Endometrium (tissue), 2 donors: Measurements from ENCODE around the gene LEMD3.

ENCODE experiments used
- FAIRE-seq: peaks from 2 replicates; lab custom pipeline; 2012; peaks lifted over from hg19 to GRCh38; lab: Jason Lieb, UNC
- donor health status: control.
- donor health status: control.

LEMD3 gene

DNA sequence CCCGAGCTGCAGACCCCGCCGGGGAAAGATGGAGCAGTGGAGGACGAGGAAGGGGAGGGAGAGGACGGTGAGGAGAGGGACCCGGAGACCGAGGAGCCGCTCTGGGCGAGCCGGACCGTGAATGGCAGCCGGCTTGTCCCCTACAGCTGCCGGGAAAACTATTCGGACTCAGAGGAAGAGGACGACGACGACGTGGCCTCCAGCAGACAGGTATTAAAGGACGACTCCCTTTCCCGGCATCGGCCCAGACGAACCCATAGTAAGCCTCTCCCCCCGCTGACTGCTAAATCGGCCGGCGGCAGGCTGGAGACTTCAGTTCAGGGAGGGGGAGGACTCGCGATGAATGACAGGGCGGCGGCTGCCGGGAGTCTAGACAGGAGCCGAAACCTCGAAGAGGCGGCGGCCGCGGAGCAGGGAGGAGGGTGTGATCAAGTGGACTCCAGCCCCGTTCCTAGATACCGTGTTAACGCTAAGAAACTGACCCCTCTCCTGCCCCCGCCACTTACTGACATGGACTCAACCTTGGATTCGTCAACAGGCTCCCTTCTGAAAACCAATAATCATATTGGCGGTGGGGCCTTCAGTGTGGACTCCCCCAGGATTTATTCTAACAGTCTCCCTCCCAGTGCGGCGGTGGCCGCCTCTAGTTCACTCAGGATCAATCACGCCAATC is 962 bp downstream of the LEMD3 start:
- FAIRE-seq = no peak

DNA sequence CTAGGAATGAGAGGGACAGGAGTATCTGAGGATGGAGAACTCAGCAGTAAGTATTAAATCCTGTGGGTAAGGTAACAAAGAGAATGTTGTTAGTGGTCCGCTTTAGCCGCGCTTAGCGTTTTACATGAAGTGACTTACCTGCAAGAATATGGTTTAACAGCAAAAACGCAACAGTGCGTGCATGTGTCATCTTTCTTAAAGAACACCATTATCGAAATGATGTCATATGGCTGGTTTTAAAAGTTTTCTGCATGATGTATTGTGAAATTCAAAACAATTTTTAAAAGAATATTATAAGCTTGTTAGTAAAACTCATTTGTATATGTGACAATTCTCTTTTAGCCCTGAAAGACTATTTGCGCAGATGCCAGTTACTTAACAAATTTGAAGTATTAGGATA is 1.7 kb downstream of the LEMD3 start:
- FAIRE-seq = no peak

GRCh38 chr12:65171870-65172269 is 2.5 kb downstream of the LEMD3 start:
- FAIRE-seq = no peak

GRCh38 chr12:65175385-65175784 is 6.0 kb downstream of the LEMD3 start:
- no peak for FAIRE-seq

- FAIRE-seq = no peak
Observed at GRCh38 chr12:65182012-65182739, 12.8 kb downstream of the LEMD3 start.

DNA sequence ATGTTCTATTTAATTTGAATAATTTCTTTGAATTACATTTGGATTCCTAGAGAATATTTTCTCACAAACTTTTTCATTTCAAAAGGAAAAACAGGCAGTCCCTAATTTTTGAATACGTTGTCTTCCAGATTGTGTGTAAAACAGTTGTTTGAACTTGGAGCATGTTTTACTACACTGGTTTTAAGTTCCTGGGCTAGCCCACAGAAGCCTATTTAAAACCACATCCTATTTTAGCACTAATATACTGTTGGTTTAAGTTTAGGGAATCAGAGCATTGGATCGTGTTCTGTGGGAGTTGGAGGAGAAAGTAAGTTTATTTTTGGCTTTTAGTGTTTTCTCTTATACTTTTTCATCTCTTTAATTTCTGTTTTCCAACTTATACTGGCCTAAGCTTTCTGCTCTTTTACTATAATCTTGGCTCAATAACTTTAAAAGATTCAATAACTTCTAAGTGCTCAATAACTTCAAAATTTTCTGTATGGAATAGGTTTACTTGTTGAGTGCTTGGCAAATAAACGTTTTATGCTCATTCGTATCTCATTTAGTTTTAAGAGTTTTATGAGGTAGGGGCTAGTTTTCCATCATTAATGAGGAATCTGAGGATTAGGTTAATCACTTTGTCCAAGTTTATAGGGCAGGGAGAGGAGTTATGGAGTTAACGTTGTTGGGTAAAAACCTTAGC is 14.9 kb downstream of the LEMD3 start:
- FAIRE-seq = no peak

DNA sequence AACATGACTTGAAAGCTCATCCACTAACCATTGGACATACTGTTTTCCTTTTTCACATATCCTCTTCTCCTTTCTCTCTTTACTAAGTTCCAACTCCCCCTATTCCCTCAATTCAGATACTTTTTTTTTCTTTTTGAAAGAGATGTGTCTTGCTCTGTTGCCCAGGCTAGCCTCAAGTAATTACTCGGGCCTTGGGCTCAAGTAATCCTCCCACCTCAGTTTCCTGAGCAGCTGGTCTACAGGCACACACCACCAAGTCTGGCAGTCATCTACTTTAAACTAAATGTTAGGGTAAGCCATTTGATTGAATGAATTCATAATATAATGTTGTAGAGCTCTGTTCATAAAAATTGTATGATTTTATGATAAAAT is 15.5 kb downstream of the LEMD3 start:
- no peak for FAIRE-seq

GRCh38 chr12:65187665-65188064 is 18.3 kb downstream of the LEMD3 start:
- FAIRE-seq = no peak

DNA sequence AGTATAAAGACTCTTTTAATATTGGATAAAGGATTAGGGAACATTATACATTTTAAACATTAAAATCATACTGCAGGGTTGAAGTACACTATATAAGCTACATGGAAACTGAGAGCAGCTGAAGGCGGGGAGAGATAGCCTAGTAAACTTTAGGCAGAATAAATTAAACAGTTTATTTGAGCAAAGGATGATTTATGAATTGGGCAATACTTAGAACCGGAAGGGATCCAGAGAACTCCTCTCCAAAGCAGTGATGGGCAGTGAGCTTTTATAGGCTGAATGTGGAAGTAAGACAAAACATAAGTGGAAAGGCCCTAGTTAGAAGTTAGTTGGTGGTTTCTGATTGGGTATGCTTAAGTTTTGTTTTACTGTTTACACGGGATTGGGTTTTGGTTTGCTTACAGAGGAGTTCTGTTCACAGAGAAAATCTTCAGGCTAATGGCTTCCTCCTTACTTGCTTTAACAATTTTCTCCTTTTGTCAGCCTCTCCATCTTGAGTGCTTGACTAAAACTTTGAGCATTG is 18.9 kb downstream of the LEMD3 start:
- FAIRE-seq = no peak

GRCh38 chr12:65189028-65189718 is 19.8 kb downstream of the LEMD3 start:
- FAIRE-seq = no peak

- FAIRE-seq = no peak
Observed at GRCh38 chr12:65192963-65193516, 23.7 kb downstream of the LEMD3 start.

DNA sequence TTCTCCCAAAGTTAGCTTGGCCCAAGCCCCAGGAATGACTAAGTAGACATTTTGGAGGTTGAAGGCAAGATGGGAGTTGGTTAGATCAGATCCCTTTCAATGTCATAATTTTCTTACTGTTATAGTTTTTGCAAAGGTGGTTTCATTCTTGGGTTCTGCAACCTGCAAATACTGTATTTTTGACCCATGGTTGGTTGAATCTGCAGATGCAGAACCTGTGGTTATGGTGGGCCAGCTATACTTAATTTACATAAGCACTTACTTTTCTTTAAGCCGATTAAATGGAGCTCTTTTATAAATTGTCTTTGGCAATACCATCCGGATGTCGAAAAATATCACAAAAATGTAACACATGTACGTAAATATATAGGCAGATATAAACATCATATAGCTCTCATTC is 25.6 kb downstream of the LEMD3 start:
- no peak for FAIRE-seq

GRCh38 chr12:65195387-65196055 is 26.1 kb downstream of the LEMD3 start:
- FAIRE-seq = no peak

- FAIRE-seq = no peak
Observed at GRCh38 chr12:65196762-65197567, 27.6 kb downstream of the LEMD3 start.

GRCh38 chr12:65199604-65200003 is 30.2 kb downstream of the LEMD3 start:
- FAIRE-seq = no peak

- no peak for FAIRE-seq
Observed at GRCh38 chr12:65200007-65200665, 30.8 kb downstream of the LEMD3 start.

DNA sequence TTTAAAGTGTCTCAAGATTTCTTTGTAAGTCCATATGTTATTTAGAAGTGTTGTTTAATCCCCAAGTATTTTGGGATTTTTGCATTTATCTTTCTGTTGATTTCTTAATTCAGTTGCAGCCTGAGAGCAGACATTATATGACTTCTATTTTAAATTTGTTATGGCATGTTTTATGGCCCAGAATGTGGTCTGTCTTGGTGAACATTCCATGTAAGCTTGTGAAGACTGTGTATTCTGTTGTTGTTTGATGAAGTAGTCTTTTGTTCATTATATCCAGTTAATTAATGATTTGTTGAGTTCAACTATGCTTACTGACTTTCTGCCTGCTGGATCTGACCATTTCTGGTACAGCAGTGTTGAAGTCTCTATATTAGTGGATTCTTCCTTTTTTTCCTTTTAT is 34.0 kb downstream of the LEMD3 start:
- FAIRE-seq = peak; percentile 80

GRCh38 chr12:65204886-65205525 is 35.6 kb downstream of the LEMD3 start:
- no peak for FAIRE-seq

DNA sequence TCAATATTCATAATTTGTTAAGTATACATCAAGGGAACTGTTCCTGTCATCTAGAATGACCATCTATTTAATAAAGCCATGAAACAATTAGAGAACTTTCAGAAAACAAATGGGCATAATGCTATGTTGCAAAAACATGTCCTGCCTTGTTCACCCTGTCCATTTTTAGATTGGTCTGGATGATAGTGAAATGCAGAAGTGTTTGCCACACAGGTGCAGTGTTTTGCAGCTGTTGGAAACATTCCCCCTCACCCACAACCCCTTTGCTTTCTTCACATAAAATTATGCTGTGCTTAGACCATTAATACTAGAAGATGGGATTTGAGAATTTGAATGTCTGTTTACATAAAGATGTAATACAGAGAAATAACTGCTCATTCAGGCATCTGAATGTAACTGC is 36.5 kb downstream of the LEMD3 start:
- FAIRE-seq = no peak

DNA sequence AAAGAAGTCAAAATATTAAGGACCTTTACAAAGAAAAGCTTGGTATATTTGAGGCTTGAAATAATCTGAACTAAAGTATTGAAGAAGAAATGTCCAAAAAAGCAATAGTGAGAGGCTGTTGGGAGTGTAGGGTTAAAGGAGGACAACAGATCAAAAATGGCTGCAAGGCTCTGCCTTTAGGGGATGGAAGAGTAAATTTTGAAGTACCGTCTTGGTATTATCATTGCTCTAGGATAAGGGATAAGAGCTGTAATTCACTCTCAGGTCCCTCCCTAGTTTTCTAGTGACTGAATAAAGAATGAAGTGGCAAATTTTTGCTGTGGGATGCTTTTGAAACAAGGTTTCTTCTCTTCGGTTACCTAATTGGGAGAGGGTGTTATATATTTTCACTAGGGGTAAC is 38.7 kb downstream of the LEMD3 start:
- no peak for FAIRE-seq
